HG03571 (cell line): ENCODE data around the gene LIMK2.
"Not testable (repeated sequence)": the region's sequence is repeated elsewhere in the genome, so short reads cannot be mapped to it uniquely, and the experiment has no call there.

Source experiments
- ATAC-seq: cut with Tn5 transposase; IDR thresholded peaks from one replicate; pipeline ENCODE4 v1.9.1; 2021; ENCODE audit not compliant: unreplicated experiment

LIMK2 gene

DNA sequence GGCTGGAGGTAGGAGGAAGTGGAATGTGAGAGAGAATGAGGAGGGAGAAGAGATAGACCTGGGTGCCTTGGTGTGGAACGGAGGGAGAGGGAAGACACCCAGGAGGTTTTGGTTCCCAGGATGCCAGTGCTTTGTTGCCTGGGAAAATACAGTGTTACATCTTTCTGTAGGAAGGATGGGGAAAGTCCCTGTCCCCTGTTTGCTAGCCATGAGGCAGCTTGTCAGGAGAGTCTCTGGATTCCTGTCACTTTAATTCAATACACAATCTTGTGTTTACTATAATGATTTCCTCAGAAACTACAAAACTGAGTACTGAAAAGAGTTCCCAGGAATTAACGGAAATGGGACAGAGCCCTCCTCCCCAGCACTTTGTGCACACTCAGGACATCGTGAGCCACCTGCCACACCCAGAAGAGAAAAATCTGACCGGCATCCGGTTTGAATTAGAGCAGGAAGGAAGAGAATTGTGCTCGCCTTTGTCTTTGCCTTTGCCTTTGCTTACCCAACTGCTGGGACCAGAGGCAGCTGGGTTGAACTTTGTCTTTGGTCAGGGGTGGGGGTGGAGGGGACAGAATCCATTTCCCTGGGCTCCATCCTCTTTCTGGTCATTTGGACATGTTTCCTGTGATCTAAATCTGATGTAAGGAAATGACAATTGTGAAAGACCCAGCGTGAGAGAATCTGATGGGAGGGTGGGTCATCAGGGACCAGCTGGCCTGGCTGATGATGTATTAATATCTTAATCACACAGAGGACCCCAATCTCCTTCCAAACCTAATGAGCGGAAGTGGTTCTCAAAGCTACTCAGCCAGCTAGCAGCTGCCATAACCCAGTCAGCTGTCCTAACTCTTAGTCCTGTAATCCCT is 1.3 kb upstream of the LIMK2 start:
- no peak for ATAC-seq

DNA sequence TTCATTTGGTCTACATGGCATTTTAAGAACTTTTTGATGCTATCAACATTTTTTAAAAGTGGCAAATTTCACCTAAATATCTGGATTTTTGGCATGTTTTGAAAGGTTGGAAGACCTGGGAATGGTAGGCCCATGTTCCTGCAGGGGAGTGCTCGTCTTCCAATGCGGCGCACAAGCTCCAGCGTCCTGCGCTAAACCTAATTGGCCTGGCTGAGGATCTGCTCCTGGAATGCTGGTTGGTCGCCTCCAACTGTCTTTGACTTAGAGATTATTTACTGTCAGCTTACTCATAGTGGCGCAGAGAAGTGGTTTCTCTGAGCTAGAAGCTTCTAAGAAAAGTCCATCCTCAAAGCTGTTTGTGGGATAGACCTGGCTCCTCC is 626 bp upstream of the LIMK2 start:
- no peak for ATAC-seq

DNA sequence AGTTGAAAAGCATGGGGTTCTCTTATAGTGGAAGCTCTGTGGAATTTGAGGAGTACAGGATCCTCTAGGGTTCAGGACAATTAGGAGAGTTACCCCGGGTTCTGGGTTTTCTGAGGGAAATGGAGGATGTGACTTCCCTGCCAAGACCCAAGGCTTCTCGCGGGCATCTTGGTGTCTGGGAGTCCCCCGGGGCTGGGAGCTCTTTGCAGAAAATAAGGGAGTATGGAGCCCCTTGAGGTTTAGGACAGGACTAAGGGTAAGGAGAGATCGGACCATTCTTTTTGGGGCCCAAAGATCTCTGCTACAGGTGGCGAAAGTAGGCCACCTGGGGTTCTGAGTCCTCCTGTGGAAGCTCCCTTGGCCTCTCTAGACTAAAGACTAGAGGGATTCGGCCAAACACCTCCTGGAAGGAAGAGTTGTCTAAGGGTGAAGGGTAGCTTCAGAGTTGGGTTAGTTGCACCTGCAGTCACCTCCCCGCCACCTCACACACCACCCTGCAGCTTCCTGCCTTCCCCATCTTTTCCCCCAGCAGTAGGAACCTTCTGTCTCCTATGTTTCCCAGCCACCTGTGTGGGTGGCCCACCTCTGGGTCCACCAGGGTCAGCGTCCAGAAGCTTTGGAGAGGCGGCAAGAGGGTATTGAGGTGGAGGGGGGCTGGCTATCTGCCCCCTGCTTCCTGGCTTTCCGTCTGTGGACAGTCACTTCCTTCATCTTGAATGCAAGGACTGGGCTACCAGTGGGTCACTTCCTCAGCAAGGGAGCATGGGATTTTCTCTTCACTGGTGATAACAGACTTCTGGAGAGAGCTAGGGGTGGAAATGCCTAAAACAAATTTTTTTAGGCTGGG is 908 bp downstream of the LIMK2 start:
- no peak for ATAC-seq

DNA sequence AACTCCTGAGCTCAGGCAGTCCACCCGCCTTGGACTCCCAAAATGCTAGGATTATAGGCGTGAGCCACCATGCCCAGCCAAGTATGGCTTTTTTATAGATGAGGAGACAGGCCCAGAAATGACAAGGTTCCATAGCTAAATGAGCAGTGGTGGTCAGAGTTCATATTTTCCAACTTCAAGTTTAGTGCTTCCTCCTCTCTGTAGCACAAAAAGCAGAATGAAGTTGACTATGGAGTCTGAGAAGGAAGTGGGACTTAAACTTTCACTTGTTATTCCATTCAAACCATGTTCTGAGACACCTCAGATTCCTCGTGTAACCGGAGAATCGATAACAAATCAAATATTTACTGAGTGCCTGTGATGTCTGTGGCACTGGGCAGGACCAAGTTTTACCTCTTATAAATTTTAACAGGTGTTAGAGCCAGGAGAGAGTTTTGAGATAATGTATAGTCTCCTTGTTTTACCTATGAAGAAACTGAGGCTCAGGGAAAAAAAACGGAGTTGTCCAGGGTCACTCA is 3.0 kb downstream of the LIMK2 start:
- no peak for ATAC-seq

DNA sequence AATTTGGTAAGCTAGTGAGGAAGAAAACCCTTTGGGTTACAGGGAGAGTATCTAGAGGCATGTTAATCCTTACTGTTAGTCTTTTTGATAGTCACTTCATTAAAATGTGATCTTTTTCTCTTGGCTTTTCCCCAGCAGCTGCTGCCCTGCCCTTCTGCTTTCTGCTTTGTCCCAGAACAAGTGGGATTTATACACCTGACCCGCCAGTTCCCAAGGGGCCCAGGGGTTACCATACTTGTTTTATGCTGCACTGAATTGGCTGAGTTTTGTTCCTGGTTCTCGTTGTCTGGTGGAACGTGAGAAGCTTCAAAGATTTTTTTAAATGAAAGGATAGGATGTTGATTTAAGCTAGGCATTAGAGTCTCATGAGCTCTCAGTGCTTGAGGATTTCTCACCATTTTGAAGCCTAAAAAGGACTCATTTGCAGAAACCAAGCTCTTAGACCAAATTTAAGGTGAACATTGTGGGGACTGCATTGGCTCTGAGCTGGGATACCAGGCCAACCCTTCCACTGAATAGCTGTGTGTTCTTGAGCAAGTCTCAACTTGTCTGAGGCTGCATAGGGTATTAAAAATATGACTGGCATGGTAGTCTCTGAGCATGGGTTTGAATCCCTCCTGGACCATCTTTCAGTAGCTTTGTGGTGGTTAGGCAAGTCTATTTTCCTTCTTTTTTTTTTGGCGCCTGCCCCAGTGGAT is 6.6 kb downstream of the LIMK2 start:
- no peak for ATAC-seq

DNA sequence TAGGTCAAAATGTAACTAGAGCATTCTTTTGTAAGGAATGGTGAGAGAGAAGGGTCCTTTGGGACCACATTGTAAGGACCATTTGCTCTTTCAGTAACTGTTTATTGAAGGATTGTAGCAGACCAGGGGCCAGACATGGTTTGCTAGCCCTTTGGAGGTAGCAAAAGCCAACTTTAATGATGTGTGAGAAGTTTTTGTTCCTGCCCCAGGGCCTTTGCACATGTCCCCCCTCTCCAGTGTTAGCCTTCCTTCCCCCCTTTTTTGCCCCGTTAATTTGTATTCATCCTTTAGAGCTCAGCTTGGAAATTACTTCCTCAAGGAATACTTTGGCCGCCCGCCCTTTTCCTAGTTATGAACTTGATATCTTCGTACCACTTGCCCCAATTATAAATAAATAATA is 9.0 kb downstream of the LIMK2 start:
- ATAC-seq = no peak

DNA sequence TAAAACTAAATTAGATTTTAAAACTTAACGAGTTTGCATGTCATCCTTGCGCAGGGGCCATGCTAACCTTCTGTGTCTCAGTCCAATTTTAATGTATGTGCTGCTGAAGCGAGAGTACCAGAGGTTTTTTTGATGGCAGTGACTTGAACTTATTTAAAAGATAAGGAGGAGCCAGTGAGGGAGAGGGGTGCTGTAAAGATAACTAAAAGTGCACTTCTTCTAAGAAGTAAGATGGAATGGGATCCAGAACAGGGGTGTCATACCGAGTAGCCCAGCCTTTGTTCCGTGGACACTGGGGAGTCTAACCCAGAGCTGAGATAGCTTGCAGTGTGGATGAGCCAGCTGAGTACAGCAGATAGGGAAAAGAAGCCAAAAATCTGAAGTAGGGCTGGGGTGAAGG is 10.6 kb downstream of the LIMK2 start:
- no peak for ATAC-seq

DNA sequence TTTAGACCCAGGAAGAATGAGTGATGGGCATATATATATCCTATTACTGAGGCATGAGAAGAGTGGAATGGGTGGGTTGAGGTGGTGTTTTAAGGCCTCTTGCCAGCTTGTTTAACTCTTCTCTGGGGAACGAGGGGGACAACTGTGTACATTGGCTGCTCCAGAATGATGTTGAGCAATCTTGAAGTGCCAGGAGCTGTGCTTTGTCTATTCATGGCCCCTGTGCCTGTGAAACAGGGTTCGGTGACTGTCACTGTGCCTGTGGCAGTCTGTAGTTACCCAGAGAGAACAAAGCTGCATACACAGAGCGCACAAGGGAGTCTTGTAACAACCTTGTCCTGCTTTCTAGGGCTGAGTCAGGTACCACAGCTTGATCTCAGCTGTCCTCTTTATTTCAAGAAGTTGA is 11.7 kb downstream of the LIMK2 start:
- no peak for ATAC-seq

DNA sequence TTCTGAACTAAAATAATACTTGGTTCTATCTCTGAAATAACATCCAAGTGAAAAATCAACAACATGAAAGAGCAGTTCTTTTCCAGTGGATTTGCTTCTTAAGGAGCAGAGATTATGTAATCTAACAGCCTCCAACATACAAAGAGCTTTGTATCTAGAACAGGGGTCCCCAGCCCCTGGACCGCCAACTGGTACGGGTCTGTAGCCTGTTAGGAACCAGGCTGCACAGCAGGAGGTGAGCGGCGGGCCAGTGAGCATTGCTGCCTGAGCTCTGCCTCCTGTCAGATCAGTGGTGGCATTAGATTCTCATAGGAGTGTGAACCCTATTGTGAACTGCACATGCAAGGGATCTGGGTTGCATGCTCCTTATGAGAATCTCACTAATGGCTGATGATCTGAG is 12.6 kb downstream of the LIMK2 start:
- ATAC-seq = not testable (repeated sequence)

DNA sequence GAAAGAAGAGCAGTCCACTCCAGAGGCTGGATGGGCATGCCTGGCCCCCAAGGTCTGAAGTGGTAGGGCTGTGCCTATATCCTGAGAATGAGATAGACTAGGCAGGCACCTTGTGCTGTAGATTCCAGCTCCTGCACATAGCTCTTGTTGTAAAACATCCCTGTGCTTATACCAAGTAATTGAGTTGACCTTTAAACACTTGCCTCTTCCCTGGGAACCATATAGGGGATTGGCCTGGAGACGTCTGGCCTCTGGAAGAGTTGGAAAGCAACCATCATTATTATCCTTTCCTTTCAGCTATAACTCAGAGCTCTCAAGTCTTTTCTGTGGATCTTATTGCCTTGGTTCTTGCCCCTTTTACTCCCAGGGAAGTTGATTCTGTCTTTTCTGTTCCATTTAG is 15.1 kb downstream of the LIMK2 start:
- ATAC-seq = no peak

DNA sequence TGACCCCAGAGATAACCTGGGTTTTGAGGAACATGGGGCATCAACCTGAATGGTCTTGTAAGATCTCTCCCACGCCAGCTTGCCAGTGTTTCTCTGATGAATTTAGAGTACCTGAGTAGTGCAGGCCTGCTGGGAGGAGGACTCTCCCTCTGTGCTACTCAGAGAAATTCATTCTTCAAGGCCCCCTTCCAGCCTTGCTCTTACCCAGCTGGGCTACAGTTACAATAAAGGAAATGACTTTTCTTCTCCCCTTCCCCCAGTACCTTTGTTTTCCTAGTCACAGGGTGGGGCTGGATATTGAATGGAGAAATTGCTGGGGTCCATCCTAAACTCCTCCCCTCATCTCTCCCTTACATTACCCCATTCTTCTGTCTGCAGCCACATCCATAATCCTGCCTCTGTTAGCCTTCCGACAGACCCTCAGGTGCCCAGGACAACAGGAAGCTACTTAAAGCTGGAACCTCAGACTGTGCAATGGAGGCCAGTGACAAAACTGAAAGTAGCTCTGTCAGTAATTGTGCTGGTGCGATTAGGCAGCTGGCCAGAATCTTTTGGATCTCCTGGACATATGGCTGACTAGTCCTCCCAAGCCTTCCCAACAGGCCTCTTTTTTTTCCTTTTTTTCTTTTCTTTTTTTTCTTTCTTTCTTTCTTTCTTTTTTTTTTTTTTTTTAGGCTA is 17.4 kb downstream of the LIMK2 start:
- ATAC-seq = no peak

DNA sequence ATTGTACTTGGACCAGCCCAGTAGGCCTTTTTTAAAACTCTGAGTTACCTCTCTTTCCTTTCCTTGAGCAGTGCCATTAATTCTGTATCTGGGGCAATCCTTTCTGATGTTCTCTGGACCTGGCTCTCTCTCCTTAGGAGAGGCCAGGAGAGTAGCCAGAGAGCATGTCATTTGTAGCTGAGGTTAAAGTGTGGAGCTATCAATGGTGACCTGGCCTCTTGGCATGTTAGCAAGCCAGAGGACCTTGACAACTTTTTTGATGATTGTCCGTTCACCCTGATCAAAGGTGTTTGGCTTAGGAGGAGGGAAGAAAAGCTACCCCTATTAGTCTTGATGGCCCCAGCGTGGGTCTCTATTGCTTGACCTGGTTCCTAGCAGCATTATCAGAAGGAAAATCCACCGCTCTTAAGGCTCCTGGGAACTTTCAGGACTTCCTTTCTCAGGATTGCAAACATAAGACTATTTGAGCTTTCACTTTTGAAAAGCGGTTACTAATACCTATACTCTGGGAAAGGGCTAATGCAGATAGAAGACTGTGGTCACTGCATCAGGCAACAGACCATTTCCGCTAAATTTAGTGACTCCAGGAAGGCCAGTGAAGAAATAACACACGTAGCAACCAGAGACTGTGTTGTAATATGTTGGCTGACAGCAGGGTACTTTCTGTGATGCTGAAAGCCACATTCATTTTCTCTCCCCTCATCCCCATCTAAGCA is 18.2 kb downstream of the LIMK2 start:
- ATAC-seq = no peak

DNA sequence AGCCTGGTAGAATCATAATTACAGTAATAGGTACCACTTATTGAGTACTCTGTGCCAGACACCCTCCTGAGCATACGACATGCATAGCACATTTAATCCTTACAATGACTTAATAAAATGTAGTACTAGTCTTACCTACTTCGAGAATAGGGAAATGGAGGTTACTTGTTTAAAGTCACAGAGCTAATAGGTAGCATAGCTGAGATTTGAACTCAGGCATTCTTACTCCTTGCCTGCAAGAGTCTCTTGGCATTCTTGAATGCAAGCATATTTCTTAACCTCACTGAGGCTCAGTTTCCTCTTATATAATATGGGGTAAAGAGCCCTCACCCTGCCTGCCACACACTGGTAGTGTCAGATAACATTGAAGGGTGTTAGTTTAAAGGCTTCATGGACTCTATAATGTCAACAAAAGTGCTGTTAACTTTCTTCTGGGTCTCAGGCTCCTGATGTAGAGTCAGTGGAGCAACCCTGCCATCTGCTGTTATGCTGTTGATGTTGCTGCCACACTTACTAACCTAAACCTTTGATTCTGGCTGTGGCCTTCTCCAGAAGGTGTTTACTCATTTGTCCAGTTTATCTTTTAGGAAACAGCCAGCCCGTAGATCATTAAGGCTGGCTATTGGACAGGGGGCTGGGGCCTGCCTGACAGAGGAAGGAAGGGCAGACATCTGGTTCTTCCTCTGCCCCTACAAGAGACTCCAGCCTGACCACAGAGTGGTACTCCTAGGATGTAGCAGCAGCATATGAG is 18.9 kb downstream of the LIMK2 start:
- ATAC-seq = no peak

DNA sequence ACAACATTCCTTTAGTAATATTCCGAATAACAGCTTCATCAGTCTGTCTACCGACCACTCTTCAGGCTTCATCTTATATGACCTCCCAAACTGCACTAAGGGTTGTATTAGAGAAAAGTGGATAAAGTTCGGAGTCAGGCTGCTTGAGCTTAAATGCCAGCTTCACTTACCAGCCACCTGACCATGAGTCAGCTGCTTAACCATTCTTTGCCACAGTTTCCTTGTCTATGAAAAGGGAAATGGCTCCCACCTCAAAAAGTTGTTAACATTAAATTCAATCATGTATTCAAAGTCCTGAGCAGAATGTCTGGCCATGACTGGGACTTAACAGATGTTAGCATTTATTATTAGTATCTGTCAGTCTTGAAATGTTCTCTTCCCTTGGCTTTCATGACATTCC is 20.9 kb downstream of the LIMK2 start:
- no peak for ATAC-seq

DNA sequence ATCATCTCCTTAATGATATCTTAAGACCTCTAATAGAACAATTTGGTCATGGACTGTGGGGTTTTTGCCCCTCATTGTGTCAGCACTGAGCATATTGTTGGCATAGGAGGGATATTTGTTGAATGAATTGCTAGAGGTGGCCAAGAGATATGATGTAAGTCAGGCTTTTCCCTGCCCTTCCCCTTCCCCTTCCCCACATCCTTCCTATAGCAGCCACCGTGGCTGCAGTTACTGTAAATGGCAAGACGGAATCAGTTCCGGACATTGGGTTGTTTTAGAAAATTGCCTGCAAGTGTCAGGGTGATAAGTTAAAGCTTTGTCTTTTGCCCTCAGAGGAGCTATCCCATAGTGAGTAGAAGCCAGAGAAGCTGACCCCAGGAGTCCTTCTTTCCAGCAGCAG is 23.0 kb downstream of the LIMK2 start:
- no peak for ATAC-seq

DNA sequence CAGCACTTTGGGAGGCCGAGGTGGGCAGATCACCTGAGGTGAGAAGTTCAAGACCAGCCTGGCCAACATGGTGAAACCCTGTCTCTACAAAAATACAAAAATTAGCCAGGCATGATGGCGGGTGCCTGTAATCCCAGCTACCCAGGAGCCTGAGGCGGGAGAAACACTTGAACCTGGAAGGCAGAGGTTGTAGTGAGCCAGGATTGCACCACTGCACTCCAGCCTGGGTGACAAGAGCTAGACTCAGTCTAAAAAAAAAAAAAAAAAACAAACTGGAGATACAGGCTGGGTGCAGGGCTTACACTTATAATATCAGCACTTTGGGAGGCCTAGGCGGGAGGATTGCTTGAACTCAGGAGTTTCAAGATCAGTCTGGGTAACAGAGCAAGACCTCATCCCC is 23.9 kb downstream of the LIMK2 start:
- not testable (repeated sequence) for ATAC-seq

DNA sequence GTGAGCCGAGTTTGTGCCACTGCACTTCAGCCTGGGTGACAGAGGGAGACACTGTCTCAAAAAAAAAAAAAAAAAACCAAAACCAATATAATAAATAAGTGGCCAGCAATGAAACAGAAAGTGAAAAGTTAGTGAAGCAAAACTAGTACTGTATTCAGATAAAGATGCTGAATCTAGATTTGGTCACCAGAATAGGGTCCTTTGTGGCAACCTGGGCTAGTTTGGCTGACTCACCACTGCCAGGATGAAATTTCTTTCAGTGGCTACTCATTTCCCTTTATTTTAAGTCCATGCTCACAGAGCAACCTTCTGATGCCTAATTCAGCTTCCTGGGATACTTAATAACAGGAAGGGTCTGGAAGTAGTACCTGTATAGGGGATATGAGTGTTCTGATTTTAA is 26.0 kb downstream of the LIMK2 start:
- no peak for ATAC-seq

DNA sequence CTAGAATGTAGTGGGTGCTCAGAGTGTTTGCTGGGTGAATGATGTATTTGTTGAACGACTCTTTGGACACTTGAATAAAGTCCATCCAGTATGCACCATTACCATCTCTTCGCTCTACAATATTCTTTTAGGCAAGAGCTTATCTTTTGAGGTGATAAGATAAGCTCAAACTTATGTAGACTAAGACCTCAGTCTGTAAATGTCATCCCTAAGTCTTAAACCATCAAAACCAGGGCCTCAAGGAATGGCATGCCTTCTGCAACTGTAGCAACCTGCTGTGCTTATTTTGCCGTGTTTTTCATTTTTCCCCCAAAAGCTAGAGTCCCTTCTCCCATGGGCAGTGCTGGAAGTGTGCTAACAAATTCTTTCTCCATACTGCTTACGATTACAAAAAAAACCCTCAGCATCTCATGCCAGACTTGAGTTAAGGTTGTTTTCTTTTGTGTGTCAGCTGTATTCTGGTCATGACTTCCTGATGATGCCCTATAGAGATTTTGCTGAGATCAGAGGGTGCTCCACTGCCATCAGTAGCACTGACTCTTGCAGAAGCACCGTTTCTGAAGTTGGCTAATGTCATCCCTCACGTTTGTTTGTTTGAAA is 27.8 kb downstream of the LIMK2 start:
- no peak for ATAC-seq

DNA sequence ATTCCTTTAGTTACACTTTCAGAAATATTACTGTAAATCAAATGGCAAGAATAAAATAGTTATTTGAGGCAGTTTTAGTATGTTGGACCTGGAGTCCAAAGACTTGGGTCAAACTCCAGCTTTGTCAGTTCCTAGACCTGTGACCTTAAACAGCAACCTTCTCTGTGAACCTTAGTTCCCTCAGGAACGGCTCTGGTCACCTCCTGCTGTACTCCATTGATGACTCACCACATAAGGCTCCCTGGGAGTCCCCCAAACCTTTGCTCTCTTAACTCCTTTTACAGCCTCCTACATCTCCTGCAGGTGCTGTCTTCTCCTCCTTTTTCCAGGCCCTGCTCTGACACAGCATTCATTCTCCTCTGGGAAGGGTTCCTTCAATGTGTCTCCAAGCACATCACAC is 29.1 kb downstream of the LIMK2 start:
- ATAC-seq = no peak
